A549 (cell line): ENCODE measurements around the gene M6PR.
A peak's percentile ranks its signal among the peaks of the same experiment; 100 is the strongest.
"Not testable (repeated sequence)": the region's sequence is repeated elsewhere in the genome, so short reads cannot be mapped to it uniquely, and the experiment has no call there.

Source experiments
- CEBPB ChIP-seq, 2 experiments: fragments of >200 bp in 1 of 2; sonication (Bioruptor Twin) in 1 of 2; formaldehyde crosslinking in 1 of 2; IDR thresholded peaks; 2 replicates each; pipeline ENCODE4 v1.6.1; 2012 to 2016
- CHD4 ChIP-seq: fragments of 200-600 bp; sonication (generic); IDR thresholded peaks from 2 replicates; pipeline ENCODE4 v1.6.1; 2016; ENCODE audit warnings: antibody characterized with exemption, mild to moderate bottlenecking, borderline replicate concordance
- EP300 ChIP-seq, 2 experiments: fragments of >200 bp; sonication (Bioruptor Twin); formaldehyde crosslinking; IDR thresholded peaks; 2 replicates in 1 of 2; 3 replicates in 1 of 2; pipeline ENCODE4 v1.6.1; 2016 to 2017
- HOXA7 ChIP-seq: fragments of 250-450 bp; sonication (Bioruptor Pico); IDR thresholded peaks from 2 replicates; pipeline ENCODE4 v1.5.0; 2020; ENCODE audit warnings: mild to moderate bottlenecking, moderate library complexity
- KDM5A ChIP-seq: fragments of 200-600 bp; sonication (generic); IDR thresholded peaks from 2 replicates; pipeline ENCODE4 v1.6.1; 2016; ENCODE audit warnings: antibody characterized with exemption, mild to moderate bottlenecking
- PHF8 ChIP-seq: fragments of 200-600 bp; sonication (generic); IDR thresholded peaks from 2 replicates; pipeline ENCODE4 v1.6.1; 2016; ENCODE audit warnings: low read depth, mild to moderate bottlenecking, antibody characterized with exemption, moderate library complexity, borderline replicate concordance
- POLR2A ChIP-seq: IDR thresholded peaks from 2 replicates; pipeline ENCODE4 v1.6.1; 2012; ENCODE audit warnings: mild to moderate bottlenecking, low read length
- RAD21 ChIP-seq, 2 experiments: fragments of >200 bp in 1 of 2; sonication (Bioruptor Twin) in 1 of 2; formaldehyde crosslinking in 1 of 2; IDR thresholded peaks in 1 of 2; conservative IDR thresholded peaks in 1 of 2; 2 replicates in 1 of 2; 3 replicates in 1 of 2; pipeline ENCODE4 v1.6.1; 2012 to 2018; ENCODE audit warnings: inconsistent platforms in 1 of 2
- TF ChIP-seq, protein P1 (sequence below): fragments of >200 bp; sonication (Bioruptor Twin); formaldehyde crosslinking; IDR thresholded peaks from 3 replicates; pipeline ENCODE4 v1.6.1; 2016
- TF ChIP-seq, protein P2 (sequence below): fragments of >200 bp; sonication (Bioruptor Twin); formaldehyde crosslinking; IDR thresholded peaks from 3 replicates; pipeline ENCODE4 v1.5.1; 2016
- TF ChIP-seq, protein P3 (sequence below): fragments of 200-600 bp; sonication (generic); IDR thresholded peaks from 2 replicates; pipeline ENCODE4 v1.6.1; 2016; ENCODE audit warnings: antibody characterized with exemption, mild to moderate bottlenecking, moderate library complexity
- TF ChIP-seq, protein P4 (sequence below): IDR thresholded peaks from 2 replicates; pipeline ENCODE4 v1.6.1; 2012

- TF ChIP-seq, protein P1, sequence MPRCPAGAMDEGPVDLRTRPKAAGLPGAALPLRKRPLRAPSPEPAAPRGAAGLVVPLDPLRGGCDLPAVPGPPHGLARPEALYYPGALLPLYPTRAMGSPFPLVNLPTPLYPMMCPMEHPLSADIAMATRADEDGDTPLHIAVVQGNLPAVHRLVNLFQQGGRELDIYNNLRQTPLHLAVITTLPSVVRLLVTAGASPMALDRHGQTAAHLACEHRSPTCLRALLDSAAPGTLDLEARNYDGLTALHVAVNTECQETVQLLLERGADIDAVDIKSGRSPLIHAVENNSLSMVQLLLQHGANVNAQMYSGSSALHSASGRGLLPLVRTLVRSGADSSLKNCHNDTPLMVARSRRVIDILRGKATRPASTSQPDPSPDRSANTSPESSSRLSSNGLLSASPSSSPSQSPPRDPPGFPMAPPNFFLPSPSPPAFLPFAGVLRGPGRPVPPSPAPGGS, result not testable (repeated sequence)
- TF ChIP-seq, protein P2, sequence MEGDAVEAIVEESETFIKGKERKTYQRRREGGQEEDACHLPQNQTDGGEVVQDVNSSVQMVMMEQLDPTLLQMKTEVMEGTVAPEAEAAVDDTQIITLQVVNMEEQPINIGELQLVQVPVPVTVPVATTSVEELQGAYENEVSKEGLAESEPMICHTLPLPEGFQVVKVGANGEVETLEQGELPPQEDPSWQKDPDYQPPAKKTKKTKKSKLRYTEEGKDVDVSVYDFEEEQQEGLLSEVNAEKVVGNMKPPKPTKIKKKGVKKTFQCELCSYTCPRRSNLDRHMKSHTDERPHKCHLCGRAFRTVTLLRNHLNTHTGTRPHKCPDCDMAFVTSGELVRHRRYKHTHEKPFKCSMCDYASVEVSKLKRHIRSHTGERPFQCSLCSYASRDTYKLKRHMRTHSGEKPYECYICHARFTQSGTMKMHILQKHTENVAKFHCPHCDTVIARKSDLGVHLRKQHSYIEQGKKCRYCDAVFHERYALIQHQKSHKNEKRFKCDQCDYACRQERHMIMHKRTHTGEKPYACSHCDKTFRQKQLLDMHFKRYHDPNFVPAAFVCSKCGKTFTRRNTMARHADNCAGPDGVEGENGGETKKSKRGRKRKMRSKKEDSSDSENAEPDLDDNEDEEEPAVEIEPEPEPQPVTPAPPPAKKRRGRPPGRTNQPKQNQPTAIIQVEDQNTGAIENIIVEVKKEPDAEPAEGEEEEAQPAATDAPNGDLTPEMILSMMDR, result not testable (repeated sequence)
- TF ChIP-seq KDM5A; PHF8; RAD21 (conservative IDR thresholded peaks at IDR 0.05 in 1 of 2, IDR thresholded peaks at IDR 0.05 in 1 of 2); EP300 (IDR thresholded peaks at IDR 0.05); POLR2A; CHD4; CEBPB (IDR thresholded peaks at IDR 0.05); HOXA7: not testable (repeated sequence)
- TF ChIP-seq, protein P3, sequence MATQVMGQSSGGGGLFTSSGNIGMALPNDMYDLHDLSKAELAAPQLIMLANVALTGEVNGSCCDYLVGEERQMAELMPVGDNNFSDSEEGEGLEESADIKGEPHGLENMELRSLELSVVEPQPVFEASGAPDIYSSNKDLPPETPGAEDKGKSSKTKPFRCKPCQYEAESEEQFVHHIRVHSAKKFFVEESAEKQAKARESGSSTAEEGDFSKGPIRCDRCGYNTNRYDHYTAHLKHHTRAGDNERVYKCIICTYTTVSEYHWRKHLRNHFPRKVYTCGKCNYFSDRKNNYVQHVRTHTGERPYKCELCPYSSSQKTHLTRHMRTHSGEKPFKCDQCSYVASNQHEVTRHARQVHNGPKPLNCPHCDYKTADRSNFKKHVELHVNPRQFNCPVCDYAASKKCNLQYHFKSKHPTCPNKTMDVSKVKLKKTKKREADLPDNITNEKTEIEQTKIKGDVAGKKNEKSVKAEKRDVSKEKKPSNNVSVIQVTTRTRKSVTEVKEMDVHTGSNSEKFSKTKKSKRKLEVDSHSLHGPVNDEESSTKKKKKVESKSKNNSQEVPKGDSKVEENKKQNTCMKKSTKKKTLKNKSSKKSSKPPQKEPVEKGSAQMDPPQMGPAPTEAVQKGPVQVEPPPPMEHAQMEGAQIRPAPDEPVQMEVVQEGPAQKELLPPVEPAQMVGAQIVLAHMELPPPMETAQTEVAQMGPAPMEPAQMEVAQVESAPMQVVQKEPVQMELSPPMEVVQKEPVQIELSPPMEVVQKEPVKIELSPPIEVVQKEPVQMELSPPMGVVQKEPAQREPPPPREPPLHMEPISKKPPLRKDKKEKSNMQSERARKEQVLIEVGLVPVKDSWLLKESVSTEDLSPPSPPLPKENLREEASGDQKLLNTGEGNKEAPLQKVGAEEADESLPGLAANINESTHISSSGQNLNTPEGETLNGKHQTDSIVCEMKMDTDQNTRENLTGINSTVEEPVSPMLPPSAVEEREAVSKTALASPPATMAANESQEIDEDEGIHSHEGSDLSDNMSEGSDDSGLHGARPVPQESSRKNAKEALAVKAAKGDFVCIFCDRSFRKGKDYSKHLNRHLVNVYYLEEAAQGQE, result peak; percentile 27; the same call in 1 of the 2 replicates
- TF ChIP-seq, protein P4, sequence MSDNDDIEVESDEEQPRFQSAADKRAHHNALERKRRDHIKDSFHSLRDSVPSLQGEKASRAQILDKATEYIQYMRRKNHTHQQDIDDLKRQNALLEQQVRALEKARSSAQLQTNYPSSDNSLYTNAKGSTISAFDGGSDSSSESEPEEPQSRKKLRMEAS, result not testable (repeated sequence)
Observed at GRCh38 chr12:8937842-8938442, 11.5 kb downstream of the M6PR start.
